GM18909 (cell line): ENCODE data around the gene CCBE1.
"Not testable (repeated sequence)": the region's sequence is repeated elsewhere in the genome, so short reads cannot be mapped to it uniquely, and the experiment has no call there.

Experiments used
- ATAC-seq: cut with Tn5 transposase; IDR thresholded peaks from one replicate; pipeline ENCODE4 v1.9.1; 2021; ENCODE audit warnings: mild to moderate bottlenecking; ENCODE audit not compliant: unreplicated experiment, poor library complexity

CCBE1 gene

GRCh38 chr18:59551902-59552635 is 145.2 kb downstream of the CCBE1 start:
- no peak for ATAC-seq

- no peak for ATAC-seq
These were observed 147.1 kb downstream of the CCBE1 start for GRCh38 chr18:59550174-59550516.

- ATAC-seq: no peak
These were observed 147.6 kb downstream of the CCBE1 start for GRCh38 chr18:59549503-59550173.

GRCh38 chr18:59547581-59548182 is 149.5 kb downstream of the CCBE1 start:
- no peak for ATAC-seq

GRCh38 chr18:59546188-59546587 is 151.0 kb downstream of the CCBE1 start:
- ATAC-seq: no peak

GRCh38 chr18:59540780-59541179 is 156.4 kb downstream of the CCBE1 start:
- no peak for ATAC-seq

GRCh38 chr18:59540346-59540745 is 156.9 kb downstream of the CCBE1 start:
- no peak for ATAC-seq

GRCh38 chr18:59539108-59539507 is 158.1 kb downstream of the CCBE1 start:
- ATAC-seq: no peak

GRCh38 chr18:59537579-59537978 is 159.6 kb downstream of the CCBE1 start:
- ATAC-seq: no peak

GRCh38 chr18:59536166-59536565 is 161.1 kb downstream of the CCBE1 start:
- ATAC-seq: no peak

- ATAC-seq: no peak
These were observed 162.2 kb downstream of the CCBE1 start for GRCh38 chr18:59535055-59535454.

GRCh38 chr18:59528866-59529265 is 168.4 kb downstream of the CCBE1 start:
- no peak for ATAC-seq

- ATAC-seq: no peak
These were observed 176.5 kb downstream of the CCBE1 start for GRCh38 chr18:59520562-59521355.

GRCh38 chr18:59518705-59519104 is 178.5 kb downstream of the CCBE1 start:
- no peak for ATAC-seq

GRCh38 chr18:59517446-59518165 is 179.6 kb downstream of the CCBE1 start:
- ATAC-seq: no peak

GRCh38 chr18:59516356-59517155 is 180.7 kb downstream of the CCBE1 start:
- ATAC-seq: no peak

- not testable (repeated sequence) for ATAC-seq
These were observed 181.3 kb downstream of the CCBE1 start for GRCh38 chr18:59515956-59516355.

- no peak for ATAC-seq
These were observed 182.1 kb downstream of the CCBE1 start for GRCh38 chr18:59515147-59515546.

GRCh38 chr18:59514203-59514602 is 183.0 kb downstream of the CCBE1 start:
- ATAC-seq: no peak
